GM19455 (cell line): ENCODE results near the gene NCSTN.
"Not testable (repeated sequence)": the region's sequence is repeated elsewhere in the genome, so short reads cannot be mapped to it uniquely, and the experiment has no call there.

Experiments
- ATAC-seq: cut with Tn5 transposase; IDR thresholded peaks from one replicate; pipeline ENCODE4 v1.9.1; 2021; ENCODE audit not compliant: unreplicated experiment

NCSTN gene

GRCh38 chr1:160370561-160371345 lies 27.6 kb downstream of the NCSTN start:
- ATAC-seq = no peak

GRCh38 chr1:160371346-160371631 lies 28.1 kb downstream of the NCSTN start:
- no peak for ATAC-seq

GRCh38 chr1:160371756-160372155 lies 28.6 kb downstream of the NCSTN start:
- ATAC-seq = no peak

DNA sequence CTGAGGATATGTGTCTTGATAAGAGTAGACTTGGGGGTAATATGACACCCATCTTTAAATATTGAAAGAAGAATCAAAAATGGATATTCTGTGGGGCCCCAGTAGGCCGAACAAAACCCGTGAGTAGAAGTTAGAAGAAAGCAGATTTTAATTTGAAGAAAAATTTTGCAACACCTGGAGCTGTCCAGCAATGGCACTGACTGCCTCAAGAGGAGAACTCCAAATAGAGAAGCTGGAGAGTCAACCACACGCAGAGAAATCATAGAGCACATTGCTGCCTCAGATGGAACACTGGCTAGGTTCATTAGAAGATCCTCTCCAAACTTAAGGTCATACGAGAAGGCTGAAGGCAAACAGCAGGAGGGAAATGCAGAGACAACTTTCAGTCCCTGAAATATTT lies 30.5 kb downstream of the NCSTN start:
- no peak for ATAC-seq

GRCh38 chr1:160374306-160375110 lies 31.3 kb downstream of the NCSTN start:
- no peak for ATAC-seq

DNA sequence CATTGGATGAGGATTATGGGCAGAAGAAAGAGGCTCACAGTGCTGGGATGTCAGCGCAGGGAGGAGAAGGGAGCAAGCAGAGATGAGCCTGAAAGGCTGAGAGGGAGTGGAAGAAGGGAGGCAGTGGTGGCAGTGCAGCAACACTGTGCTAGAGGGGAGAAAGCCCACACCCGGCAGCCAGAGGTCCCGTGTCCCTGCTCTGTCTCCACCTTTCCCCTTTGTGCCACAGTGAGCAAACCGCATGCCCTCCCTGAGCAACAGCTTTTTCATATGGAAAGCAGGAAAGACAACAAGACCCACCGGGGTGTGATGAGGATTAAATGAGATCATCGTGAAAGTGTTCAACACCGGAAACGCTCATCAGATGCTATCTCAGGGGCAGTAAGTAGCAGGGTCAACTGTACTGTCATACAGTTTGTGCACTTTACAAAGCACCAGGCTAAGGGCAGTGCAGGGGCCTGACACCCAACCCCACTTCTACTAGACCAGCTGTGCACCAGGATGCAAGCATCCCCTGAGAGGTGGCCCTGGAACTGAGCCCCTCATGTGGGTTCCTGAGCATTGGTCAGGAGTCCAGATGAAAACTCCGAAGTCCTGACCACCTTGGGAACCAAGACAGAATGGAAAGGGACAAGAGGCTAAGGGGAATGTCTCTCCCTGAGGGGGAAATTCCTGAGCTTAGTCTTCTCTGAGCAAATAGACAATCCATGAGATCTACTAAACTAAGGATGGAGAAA lies 32.8 kb downstream of the NCSTN start:
- no peak for ATAC-seq

DNA sequence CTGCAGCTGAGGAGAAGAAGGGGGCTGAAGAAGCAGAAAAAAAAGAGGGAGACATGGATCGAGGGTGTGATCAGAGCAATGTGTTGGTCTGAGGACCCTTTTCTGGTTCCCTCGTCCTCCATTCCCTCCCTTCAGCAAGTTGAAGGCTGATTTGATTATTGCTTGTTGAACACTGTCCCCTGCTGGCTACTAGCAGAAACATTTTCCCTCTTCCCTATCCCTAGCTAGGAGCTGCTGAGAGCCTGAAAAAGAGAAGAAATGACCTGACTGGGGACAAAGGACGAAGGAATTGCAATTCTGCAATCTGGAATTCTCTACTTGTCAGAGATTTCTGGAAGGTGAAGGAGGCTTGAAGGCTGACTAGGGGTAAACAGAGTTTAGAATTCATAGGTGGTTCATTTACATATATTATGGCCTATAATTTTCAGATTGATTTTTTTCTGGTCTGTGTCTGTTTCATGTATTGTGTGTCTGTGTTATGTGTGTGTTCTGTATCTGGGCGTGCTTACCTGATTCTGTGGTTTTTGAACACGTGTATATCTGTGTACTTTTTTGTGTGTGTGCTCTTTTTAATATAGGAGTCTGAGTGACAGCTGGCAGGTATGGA lies 33.4 kb downstream of the NCSTN start:
- no peak for ATAC-seq

GRCh38 chr1:160377585-160378206 lies 34.5 kb downstream of the NCSTN start:
- no peak for ATAC-seq

GRCh38 chr1:160384812-160385211 lies 41.6 kb downstream of the NCSTN start:
- not testable (repeated sequence) for ATAC-seq

DNA sequence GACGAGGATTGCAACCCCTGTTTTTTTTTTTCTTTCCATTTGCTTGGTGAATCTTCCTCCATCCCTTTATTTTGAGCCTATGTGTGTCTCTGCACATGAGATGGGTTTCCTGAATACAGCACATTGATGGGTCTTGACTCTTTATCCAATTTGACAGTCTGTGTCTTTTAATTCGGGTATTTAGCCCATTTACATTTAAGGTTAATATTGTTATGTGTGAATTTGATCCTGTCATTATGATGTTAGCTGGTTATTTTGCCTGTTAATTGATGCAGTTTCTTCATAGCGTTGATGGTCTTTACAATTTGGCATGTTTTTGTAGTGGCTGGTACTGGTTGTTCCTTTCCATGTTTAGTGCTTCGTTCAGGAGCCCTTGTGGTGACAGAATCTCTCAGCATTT lies 45.2 kb downstream of the NCSTN start:
- ATAC-seq = not testable (repeated sequence)

- ATAC-seq = no peak
Measured at GRCh38 chr1:160394673-160395072, 51.5 kb downstream of the NCSTN start.

DNA sequence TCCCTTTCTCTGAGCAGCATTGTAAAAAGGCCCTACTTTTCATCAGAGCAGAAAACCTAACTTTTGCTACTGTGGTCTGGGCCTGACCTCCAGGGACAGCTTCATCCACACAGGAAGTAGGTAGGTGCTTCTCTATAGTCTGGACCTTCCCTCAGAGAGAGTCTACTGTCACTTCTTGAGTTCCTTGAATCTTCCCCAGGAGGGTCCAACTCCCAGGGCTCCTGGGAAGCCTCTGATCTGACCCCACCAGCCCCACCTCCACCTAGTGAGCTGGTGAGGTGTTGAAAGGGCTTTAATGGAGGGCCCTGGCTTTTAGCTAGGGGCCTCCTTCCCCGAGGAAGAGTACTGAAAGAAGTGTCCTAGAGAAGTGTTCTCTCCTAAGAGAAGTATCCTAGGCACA lies 54.5 kb downstream of the NCSTN start:
- no peak for ATAC-seq

DNA sequence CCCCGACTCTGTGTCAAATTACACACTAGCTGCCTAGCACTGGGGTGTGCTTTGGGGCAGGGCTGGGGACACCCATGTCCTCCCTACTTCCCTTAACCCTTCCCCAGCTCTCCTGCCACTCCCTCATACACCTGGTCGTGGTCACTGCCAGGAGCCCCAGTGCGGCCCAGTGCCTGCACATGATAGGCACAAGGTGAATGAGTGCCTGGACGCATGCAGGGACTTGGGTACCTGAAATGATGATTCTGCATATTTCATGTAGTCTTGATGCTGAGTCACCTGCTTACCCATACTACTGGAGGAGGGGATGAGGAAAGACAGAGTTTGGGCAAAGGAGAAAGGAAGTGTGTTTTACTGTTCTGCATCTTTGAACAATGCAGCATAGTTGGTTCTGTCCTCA lies 55.6 kb downstream of the NCSTN start:
- no peak for ATAC-seq

- no peak for ATAC-seq
Measured at GRCh38 chr1:160399544-160400222, 56.5 kb downstream of the NCSTN start.

- ATAC-seq = no peak
Measured at GRCh38 chr1:160400223-160400645, 57.1 kb downstream of the NCSTN start, which contains the start of gene VANGL2. Gene VANGL2 (plus strand): TSS chr1:160400564. CDS start chr1:160415838, 15,274 bp downstream.

GRCh38 chr1:160400646-160401486 lies 57.7 kb downstream of the NCSTN start:
- no peak for ATAC-seq

GRCh38 chr1:160401487-160401805 lies 58.3 kb downstream of the NCSTN start:
- no peak for ATAC-seq

- no peak for ATAC-seq
Measured at GRCh38 chr1:160402001-160402795, 59.0 kb downstream of the NCSTN start.

DNA sequence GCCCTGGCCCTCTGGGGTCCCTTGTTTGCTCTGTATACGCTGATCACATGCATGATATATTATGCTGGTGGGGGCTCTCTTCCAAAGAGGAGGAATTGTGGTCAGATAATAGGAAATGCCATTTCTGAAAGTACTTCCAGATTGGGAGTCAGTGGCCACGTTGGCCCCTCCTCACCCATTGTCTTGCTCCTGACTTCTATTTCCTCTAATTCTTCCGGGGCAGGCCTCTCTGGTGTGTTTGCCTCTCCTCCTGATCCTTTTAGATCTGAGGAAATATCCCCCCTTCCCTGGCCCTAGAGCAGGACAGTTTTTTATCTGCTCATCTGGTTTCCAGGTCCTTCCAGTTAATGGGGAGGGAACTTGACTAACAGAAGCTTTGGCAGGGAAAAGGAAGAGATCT lies 60.1 kb downstream of the NCSTN start:
- no peak for ATAC-seq
